ENCODE measurements around the gene PPFIBP2. TPM values are rescaled to one million over a fixed set of nuclear protein-coding genes. Genes with fewer than 3 reads are reported as not detected.
A peak's percentile ranks its signal among the peaks of the same experiment; 100 is the strongest.

The PPFIBP2 gene
- total RNA-seq, 1 donor from 2014 or later = 24.1 TPM

GRCh38 chr11:7480113-7480512, 33.7 kb upstream of the PPFIBP2 start:
- Histone ChIP-seq H3K4me1 (peaks cover 14% of the 10 kb centered on the region), H3K36me3 (no peaks in the 10 kb centered on the region), H3K27ac (no peak overlapping the region), H3K9me3 (no peaks in the 10 kb centered on the region), H3K27me3 (ENCODE audit: low read depth) (no peaks in the 10 kb centered on the region), H3K4me3 (no peak overlapping the region)
- DNase-seq (no peak), ATAC-seq (peak; percentile 29 to 37)
- TF ChIP-seq CTCF (IDR thresholded peaks at IDR 0.05) = no peak
- intact Hi-C loops (cut with DNase I) = no loop called here

DNA sequence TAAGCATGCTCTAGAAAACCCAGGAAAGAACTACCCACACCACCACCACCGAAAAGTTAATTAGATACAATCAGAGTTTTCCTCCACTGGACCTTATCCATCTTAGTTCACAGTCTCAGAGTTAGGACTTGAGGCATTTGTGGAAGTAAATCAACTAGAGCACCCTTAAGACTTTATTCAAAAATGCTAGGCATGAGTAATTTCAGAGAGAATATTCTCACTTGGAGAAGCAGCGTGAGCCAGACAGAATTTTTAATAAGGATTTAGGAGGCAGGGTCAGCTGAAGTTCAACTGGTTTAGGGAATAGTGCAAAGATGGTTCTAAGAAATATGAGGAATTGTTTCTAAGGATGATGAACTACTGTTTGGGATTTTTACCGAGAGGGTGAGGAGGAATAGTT, 29.7 kb upstream of the PPFIBP2 start:
- H3K4me1 ChIP-seq = peaks cover 14% of the 10 kb centered on the region
- no peaks in the 10 kb centered on the region for H3K9me3 ChIP-seq
- ATAC-seq (no peak), DNase-seq (no peak)
- intact Hi-C loops (cut with DNase I) = no loop called here
- H3K27me3 ChIP-seq (ENCODE audit: low read depth) = no peaks in the 10 kb centered on the region
- TF ChIP-seq CTCF (IDR thresholded peaks at IDR 0.05) = no peak
- H3K4me3 ChIP-seq = no peak overlapping the region
- no peaks in the 10 kb centered on the region for H3K36me3 ChIP-seq
- no peak overlapping the region for H3K27ac ChIP-seq

DNA sequence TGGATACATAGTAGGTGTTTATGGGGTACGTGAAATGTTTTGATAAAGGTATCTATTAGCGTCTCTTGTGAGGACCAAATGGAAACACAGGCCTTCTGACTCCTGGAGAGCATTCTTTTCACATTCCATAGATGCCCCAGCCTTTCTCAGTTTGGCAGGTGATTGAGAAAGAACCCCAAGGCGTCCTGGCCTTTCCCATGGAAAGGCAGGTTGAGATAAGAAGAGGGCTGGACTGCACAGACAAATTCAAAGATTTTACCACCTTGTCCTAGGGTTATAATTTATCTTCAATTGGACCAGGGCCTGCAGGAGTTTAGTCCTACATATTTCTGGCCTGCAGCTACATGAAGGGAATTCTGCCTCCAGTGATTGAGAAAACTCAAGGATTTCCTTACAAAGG, 29.2 kb upstream of the PPFIBP2 start:
- H3K4me3 ChIP-seq = no peak overlapping the region
- H3K36me3 ChIP-seq = no peaks in the 10 kb centered on the region
- no peaks in the 10 kb centered on the region for H3K9me3 ChIP-seq
- no peaks in the 10 kb centered on the region for H3K27me3 ChIP-seq (ENCODE audit: low read depth)
- intact Hi-C loops (cut with DNase I) = no loop called here
- peak overlapping the region; percentile 13 for H3K27ac ChIP-seq
- TF ChIP-seq CTCF (IDR thresholded peaks at IDR 0.05) = no peak
- DNase-seq (no peak), ATAC-seq (peak in 1 of 2 donors; percentile 45)
- peaks cover 10% of the 10 kb centered on the region for H3K4me1 ChIP-seq

DNA sequence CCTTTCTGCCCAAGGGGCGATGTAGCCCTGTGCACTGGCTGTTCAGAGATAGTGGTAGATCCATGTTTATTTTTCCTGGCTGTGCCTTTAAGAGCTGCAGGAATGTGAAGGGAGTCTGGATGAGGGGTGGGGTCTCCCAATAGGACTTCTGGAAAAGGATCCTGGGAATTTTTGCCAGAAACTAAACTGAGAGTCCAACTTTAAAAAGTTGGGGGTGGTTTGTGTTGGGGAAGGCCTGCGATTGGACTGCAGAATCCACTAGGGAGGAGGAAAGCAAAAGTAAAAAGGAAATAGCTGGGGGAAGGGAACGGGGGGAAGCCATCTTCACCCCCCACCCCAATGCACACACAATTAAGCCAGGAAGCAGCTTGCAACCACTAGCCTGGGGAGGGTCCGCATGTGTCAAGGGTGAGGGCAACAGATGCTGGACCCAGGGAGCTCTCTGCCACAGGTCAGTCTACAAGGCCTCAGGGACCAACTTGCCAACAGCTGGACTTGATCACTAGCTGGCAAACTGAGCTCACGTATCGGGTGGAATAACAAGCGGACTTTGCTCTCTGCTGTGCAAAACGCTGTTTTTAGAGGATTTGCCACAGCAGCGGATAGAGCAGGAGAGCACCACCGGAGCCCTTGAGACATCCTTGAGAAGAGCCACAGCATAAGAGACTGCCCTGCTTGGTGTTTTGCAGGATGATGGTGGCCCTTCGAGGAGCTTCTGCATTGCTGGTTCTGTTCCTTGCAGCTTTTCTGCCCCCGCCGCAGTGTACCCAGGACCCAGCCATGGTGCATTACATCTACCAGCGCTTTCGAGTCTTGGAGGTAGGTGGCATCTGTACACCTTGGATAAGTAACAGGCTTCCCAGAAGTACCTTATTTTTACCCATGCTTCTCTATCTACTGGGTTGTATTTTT, 28.4 kb upstream of the PPFIBP2 start, which contains the start of gene OLFML1:
Gene OLFML1, plus strand, starts transcription at position 321 of the 912 bp plus-strand sequence. Its CDS starts 370 bp downstream, at position 691.
- Histone ChIP-seq H3K4me1 (peaks cover 5% of the 10 kb centered on the region), H3K27ac (peak within 1 kb of the TSS; percentile 60), H3K27me3 (ENCODE audit: low read depth) (no peaks in the 10 kb centered on the region), H3K36me3 (no peaks in the 10 kb centered on the region), H3K4me3 (peak within 1 kb of the TSS; percentile 53), H3K9me3 (no peaks in the 10 kb centered on the region)
- ATAC-seq (peak; percentile 9 to 29), DNase-seq (no peak)
- no peak for TF ChIP-seq CTCF (IDR thresholded peaks at IDR 0.05)
- intact Hi-C loops (cut with DNase I) = no loop called here

DNA sequence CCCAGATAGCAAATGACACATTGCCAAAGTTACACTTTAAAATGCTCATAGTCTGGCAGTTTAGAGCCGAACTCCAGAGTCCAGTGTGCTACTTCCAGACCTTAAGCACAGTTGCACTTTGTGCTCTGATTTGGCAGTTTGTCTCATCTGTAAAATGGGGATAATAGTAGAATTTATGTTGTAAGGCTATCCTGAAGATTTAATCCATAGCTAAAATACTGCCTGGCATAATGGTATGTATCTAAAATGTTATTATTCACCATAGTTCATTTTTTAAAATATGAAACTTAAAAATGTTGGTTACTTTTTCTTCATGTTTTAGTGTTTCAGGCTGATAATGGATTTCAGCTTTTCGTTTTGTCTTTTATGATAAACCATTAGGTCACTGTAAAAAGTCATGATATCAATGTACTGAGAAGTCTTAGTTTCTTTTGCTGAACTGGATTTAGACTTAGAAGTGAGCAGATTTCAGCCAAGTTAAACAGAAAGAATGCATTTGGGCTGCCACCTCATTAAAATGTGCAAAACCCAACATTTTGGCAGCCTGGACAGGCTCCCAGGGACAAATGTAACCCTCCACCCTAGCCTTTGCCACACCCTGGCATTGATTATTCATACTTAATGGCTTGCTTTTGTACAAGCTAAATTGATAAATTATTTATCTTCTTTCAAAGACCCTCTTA, 27.6 kb upstream of the PPFIBP2 start:
- no peaks in the 10 kb centered on the region for H3K9me3 ChIP-seq
- no peak for TF ChIP-seq CTCF (IDR thresholded peaks at IDR 0.05)
- no peak for DNase-seq
- peak overlapping the region; percentile 60 for H3K27ac ChIP-seq
- no peaks in the 10 kb centered on the region for H3K27me3 ChIP-seq (ENCODE audit: low read depth)
- ATAC-seq = no peak
- intact Hi-C loops (cut with DNase I) = no loop called here
- peak overlapping the region; percentile 53 for H3K4me3 ChIP-seq
- H3K36me3 ChIP-seq = no peaks in the 10 kb centered on the region
- peaks cover 5% of the 10 kb centered on the region for H3K4me1 ChIP-seq
